WTC11 (cell line): ENCODE measurements around the gene NOS1. TPM values are rescaled to one million over a fixed set of nuclear protein-coding genes. Genes with fewer than 3 reads are reported as not detected.
A peak's percentile ranks its signal among the peaks of the same experiment; 100 is the strongest.

Source experiments
- ATAC-seq: fragments of 200-7000 bp; cut with Tn5 transposase; 2 replicates; pipeline ENCODE4 v1.10.0; 2021; ENCODE audit warnings: mild to moderate bottlenecking, moderate library complexity
- CTCF ChIA-PET: fragments of 300-600 bp; sonication (Branson Sonifier 250); formaldehyde crosslinking; loops from one replicate; lab custom pipeline; 2021; ENCODE audit warnings: antibody characterized with exemption; lab: Charles Lee
- POLR2A ChIA-PET: fragments of 350-600 bp; sonication (Branson Sonifier 250); formaldehyde crosslinking; loops from one replicate; lab custom pipeline; 2021; ENCODE audit warnings: antibody characterized with exemption; lab: Charles Lee
- DNase-seq: peaks from one replicate; pipeline ENCODE4 v3.0.0; 2021; ENCODE audit warnings: low spot score
- H3K27ac Mint-ChIP-seq: 2 replicates; pipeline ENCODE4 v1.8.0; 2021; ENCODE audit warnings: mixed read lengths
- H3K27me3 Mint-ChIP-seq: 2 replicates; pipeline ENCODE4 v1.8.0; 2021; ENCODE audit warnings: low read depth, mild to moderate bottlenecking, moderate library complexity, mixed read lengths
- H3K36me3 Mint-ChIP-seq: 2 replicates; pipeline ENCODE4 v1.8.0; 2021; ENCODE audit warnings: mixed read lengths
- H3K4me1 Mint-ChIP-seq: 2 replicates; pipeline ENCODE4 v1.8.0; 2022; ENCODE audit warnings: mixed read lengths
- H3K4me3 Mint-ChIP-seq: 2 replicates; pipeline ENCODE4 v1.8.0; 2021; ENCODE audit warnings: mild to moderate bottlenecking, moderate library complexity, mixed read lengths
- H3K9me3 Mint-ChIP-seq: 2 replicates; pipeline ENCODE4 v1.8.0; 2021; ENCODE audit warnings: mixed read lengths
- ATF1 ChIP-seq: sonication (generic); formaldehyde crosslinking; IDR thresholded peaks from 2 replicates; pipeline ENCODE4 v1.8.1; 2023; ENCODE audit warnings: mild to moderate bottlenecking, moderate library complexity, missing genetic modification reagents
- CBFB ChIP-seq: sonication (generic); formaldehyde crosslinking; IDR thresholded peaks from 2 replicates; pipeline ENCODE4 v1.8.1; 2022; ENCODE audit warnings: mild to moderate bottlenecking, low read depth, missing genetic modification reagents
- CREM ChIP-seq: sonication (generic); formaldehyde crosslinking; IDR thresholded peaks from 2 replicates; pipeline ENCODE4 v1.8.1; 2022; ENCODE audit warnings: mild to moderate bottlenecking, missing genetic modification reagents, moderate library complexity
- ELF4 ChIP-seq: sonication (generic); formaldehyde crosslinking; IDR thresholded peaks from 2 replicates; pipeline ENCODE4 v1.8.1; 2022; ENCODE audit warnings: low read depth, mild to moderate bottlenecking, moderate library complexity, missing genetic modification reagents
- ETV6 ChIP-seq: sonication (generic); formaldehyde crosslinking; IDR thresholded peaks from 2 replicates; pipeline ENCODE4 v1.8.1; 2022; ENCODE audit warnings: mild to moderate bottlenecking, missing genetic modification reagents
- FOXJ3 ChIP-seq: sonication (generic); formaldehyde crosslinking; IDR thresholded peaks from 2 replicates; pipeline ENCODE4 v1.9.0; 2021; ENCODE audit warnings: missing genetic modification reagents, mild to moderate bottlenecking, borderline replicate concordance
- GABPB1 ChIP-seq: sonication (generic); formaldehyde crosslinking; IDR thresholded peaks from 2 replicates; pipeline ENCODE4 v1.8.1; 2023; ENCODE audit warnings: mild to moderate bottlenecking, missing genetic modification reagents
- JAZF1 ChIP-seq: fragments of 250-450 bp; sonication (Bioruptor Pico); IDR thresholded peaks from 2 replicates; pipeline ENCODE4 v1.9.0; 2021; ENCODE audit warnings: moderate library complexity, mild to moderate bottlenecking, inconsistent platforms
- JUN ChIP-seq: sonication (generic); formaldehyde crosslinking; IDR thresholded peaks from 2 replicates; pipeline ENCODE4 v1.8.0; 2023; ENCODE audit warnings: mild to moderate bottlenecking, missing genetic modification reagents
- PRRX2 ChIP-seq: fragments of 250-450 bp; sonication (Bioruptor Pico); IDR thresholded peaks from 2 replicates; pipeline ENCODE4 v1.8.0; 2021; ENCODE audit warnings: mild to moderate bottlenecking
- RORB ChIP-seq: fragments of 250-450 bp; sonication (Bioruptor Pico); IDR thresholded peaks from 2 replicates; pipeline ENCODE4 v1.9.0; 2021; ENCODE audit warnings: mild to moderate bottlenecking
- SMAD3 ChIP-seq: sonication (generic); formaldehyde crosslinking; IDR thresholded peaks from 2 replicates; pipeline ENCODE4 v1.8.0; 2022; ENCODE audit warnings: missing genetic modification reagents, mild to moderate bottlenecking, borderline replicate concordance
- ZBTB21 ChIP-seq: sonication (generic); formaldehyde crosslinking; IDR thresholded peaks from 2 replicates; pipeline ENCODE4 v1.8.1; 2023; ENCODE audit warnings: mild to moderate bottlenecking, missing genetic modification reagents, borderline replicate concordance
- ZNF138 ChIP-seq: sonication (generic); formaldehyde crosslinking; conservative IDR thresholded peaks from 2 replicates; pipeline ENCODE4 v1.8.1; 2022; ENCODE audit warnings: mild to moderate bottlenecking, moderate library complexity, missing genetic modification reagents
- total RNA-seq: library from RNA; stranded (reverse); gene quantifications from 3 replicates; pipeline ENCODE4 v1.2.3, GENCODE V29; 2021
- TF ChIP-seq, protein P1 (sequence below): fragments of 250-450 bp; sonication (Bioruptor Pico); IDR thresholded peaks from 2 replicates; pipeline ENCODE4 v1.9.0; 2021; ENCODE audit warnings: moderate library complexity, mild to moderate bottlenecking, inconsistent platforms, borderline replicate concordance
- TF ChIP-seq, protein P2 (sequence below): fragments of 250-450 bp; sonication (Bioruptor Pico); IDR thresholded peaks from 2 replicates; pipeline ENCODE4 v1.8.0; 2021; ENCODE audit warnings: mild to moderate bottlenecking
- TF ChIP-seq, protein P3 (sequence below): fragments of 200-600 bp; IDR thresholded peaks from 2 replicates; pipeline ENCODE4 v1.8.0; 2022; ENCODE audit warnings: antibody characterized with exemption
- TF ChIP-seq, protein P4 (sequence below): sonication (generic); formaldehyde crosslinking; conservative IDR thresholded peaks from 2 replicates; pipeline ENCODE4 v1.8.1; 2023; ENCODE audit warnings: mild to moderate bottlenecking, low read depth, missing genetic modification reagents, moderate library complexity
- TF ChIP-seq, protein P5 (sequence below): sonication (generic); formaldehyde crosslinking; IDR thresholded peaks from 2 replicates; pipeline ENCODE4 v1.8.0; 2023; ENCODE audit warnings: missing genetic modification reagents, mild to moderate bottlenecking, borderline replicate concordance
- TF ChIP-seq, protein P6 (sequence below): sonication (generic); formaldehyde crosslinking; IDR thresholded peaks from 2 replicates; pipeline ENCODE4 v1.8.1; 2023; ENCODE audit warnings: mild to moderate bottlenecking, missing genetic modification reagents
- TF ChIP-seq, protein P7 (sequence below): sonication (generic); formaldehyde crosslinking; IDR thresholded peaks from 2 replicates; pipeline ENCODE4 v1.8.0; 2022; ENCODE audit warnings: mild to moderate bottlenecking, missing genetic modification reagents

NOS1 gene
- total RNA-seq, 1 experiment from 2014 or later, result 4.5 TPM

DNA sequence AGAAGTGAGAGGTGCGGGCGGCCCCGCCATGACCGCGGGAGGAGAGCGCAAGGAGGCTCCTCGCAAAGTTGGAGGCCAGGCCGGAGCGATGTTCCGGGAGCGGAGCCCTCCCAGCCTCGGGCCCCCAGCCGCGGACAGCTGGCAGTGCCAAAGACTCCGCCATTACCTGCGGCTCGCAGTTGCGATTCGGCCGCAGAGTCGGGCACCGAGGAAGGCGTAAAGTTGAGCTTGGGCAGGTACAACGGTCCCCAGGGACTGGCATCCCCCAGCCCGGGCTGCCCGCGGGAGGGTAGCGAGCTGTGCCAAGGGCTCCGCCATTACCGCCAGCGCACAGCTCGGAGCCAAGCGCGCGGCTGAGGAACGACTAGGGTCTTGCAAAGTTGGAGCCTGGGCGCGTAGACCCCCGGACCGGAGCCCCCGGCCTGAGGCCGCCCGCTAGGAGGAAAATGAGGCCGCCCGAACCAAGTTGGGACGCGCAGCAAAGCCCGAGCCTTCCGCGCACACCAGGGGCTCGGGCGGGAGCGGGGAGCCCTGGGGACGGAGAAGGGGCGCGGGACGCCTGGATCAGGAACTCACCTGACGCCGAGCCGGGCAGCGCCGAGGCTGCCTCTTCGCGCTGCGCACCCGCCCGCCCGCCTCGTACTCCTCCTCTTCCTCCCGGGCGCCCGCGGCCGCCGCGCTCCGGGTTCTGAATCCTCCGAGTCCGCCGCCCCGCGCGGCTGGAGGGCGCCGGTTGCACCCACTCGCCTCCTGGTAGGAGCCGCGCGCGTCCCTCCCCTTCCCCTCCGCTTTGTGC lies 677 bp downstream of the NOS1 start:
- peaks cover 74% of the 10 kb centered on the region for H3K27me3 Mint-ChIP-seq
- POLR2A ChIA-PET, result interaction anchor here (0.6 to 1.1 kb wide), 3 partner anchors 19 to 643 kb away, joined by 3 to 4 read pairs (median 4); no protein-coding TSS in a partner anchor
- no peak overlapping the region for H3K27ac Mint-ChIP-seq
- ATAC-seq (peak; percentile 47), DNase-seq (peak; percentile 50)
- CTCF ChIA-PET, result interaction anchor here (1.0 to 3.9 kb wide), 14 partner anchors 9 to 489 kb away, joined by 3 to 25 read pairs (median 4); no protein-coding TSS in a partner anchor
- peak overlapping the region; percentile 82 for H3K4me3 Mint-ChIP-seq
- H3K36me3 Mint-ChIP-seq, result no peaks in the 10 kb centered on the region
- no peaks in the 10 kb centered on the region for H3K9me3 Mint-ChIP-seq
- peaks cover 22% of the 10 kb centered on the region for H3K4me1 Mint-ChIP-seq
- peak; percentile 67; the same call in 1 of the 2 replicates for TF ChIP-seq ZNF138 (CRISPR knock-in tag)
- no peak for TF ChIP-seq RORB (CRISPR knock-in tag)
- TF ChIP-seq, protein P1, sequence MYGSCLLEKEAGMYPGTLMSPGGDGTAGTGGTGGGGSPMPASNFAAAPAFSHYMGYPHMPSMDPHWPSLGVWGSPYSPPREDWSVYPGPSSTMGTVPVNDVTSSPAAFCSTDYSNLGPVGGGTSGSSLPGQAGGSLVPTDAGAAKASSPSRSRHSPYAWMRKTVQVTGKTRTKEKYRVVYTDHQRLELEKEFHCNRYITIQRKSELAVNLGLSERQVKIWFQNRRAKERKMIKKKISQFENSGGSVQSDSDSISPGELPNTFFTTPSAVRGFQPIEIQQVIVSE (CRISPR knock-in tag), result no peak
- no peak for TF ChIP-seq FOXJ3 (CRISPR knock-in tag)
- TF ChIP-seq ELF4, result no peak
- TF ChIP-seq, protein P2, sequence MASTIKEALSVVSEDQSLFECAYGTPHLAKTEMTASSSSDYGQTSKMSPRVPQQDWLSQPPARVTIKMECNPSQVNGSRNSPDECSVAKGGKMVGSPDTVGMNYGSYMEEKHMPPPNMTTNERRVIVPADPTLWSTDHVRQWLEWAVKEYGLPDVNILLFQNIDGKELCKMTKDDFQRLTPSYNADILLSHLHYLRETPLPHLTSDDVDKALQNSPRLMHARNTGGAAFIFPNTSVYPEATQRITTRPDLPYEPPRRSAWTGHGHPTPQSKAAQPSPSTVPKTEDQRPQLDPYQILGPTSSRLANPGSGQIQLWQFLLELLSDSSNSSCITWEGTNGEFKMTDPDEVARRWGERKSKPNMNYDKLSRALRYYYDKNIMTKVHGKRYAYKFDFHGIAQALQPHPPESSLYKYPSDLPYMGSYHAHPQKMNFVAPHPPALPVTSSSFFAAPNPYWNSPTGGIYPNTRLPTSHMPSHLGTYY (CRISPR knock-in tag), result no peak
- no peak for TF ChIP-seq GABPB1 (CRISPR knock-in tag)
- TF ChIP-seq, protein P3, sequence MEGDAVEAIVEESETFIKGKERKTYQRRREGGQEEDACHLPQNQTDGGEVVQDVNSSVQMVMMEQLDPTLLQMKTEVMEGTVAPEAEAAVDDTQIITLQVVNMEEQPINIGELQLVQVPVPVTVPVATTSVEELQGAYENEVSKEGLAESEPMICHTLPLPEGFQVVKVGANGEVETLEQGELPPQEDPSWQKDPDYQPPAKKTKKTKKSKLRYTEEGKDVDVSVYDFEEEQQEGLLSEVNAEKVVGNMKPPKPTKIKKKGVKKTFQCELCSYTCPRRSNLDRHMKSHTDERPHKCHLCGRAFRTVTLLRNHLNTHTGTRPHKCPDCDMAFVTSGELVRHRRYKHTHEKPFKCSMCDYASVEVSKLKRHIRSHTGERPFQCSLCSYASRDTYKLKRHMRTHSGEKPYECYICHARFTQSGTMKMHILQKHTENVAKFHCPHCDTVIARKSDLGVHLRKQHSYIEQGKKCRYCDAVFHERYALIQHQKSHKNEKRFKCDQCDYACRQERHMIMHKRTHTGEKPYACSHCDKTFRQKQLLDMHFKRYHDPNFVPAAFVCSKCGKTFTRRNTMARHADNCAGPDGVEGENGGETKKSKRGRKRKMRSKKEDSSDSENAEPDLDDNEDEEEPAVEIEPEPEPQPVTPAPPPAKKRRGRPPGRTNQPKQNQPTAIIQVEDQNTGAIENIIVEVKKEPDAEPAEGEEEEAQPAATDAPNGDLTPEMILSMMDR, result no peak
- TF ChIP-seq, protein P4, sequence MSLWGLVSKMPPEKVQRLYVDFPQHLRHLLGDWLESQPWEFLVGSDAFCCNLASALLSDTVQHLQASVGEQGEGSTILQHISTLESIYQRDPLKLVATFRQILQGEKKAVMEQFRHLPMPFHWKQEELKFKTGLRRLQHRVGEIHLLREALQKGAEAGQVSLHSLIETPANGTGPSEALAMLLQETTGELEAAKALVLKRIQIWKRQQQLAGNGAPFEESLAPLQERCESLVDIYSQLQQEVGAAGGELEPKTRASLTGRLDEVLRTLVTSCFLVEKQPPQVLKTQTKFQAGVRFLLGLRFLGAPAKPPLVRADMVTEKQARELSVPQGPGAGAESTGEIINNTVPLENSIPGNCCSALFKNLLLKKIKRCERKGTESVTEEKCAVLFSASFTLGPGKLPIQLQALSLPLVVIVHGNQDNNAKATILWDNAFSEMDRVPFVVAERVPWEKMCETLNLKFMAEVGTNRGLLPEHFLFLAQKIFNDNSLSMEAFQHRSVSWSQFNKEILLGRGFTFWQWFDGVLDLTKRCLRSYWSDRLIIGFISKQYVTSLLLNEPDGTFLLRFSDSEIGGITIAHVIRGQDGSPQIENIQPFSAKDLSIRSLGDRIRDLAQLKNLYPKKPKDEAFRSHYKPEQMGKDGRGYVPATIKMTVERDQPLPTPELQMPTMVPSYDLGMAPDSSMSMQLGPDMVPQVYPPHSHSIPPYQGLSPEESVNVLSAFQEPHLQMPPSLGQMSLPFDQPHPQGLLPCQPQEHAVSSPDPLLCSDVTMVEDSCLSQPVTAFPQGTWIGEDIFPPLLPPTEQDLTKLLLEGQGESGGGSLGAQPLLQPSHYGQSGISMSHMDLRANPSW, result no peak
- no peak for TF ChIP-seq ZBTB21 (CRISPR knock-in tag)
- TF ChIP-seq, protein P5, sequence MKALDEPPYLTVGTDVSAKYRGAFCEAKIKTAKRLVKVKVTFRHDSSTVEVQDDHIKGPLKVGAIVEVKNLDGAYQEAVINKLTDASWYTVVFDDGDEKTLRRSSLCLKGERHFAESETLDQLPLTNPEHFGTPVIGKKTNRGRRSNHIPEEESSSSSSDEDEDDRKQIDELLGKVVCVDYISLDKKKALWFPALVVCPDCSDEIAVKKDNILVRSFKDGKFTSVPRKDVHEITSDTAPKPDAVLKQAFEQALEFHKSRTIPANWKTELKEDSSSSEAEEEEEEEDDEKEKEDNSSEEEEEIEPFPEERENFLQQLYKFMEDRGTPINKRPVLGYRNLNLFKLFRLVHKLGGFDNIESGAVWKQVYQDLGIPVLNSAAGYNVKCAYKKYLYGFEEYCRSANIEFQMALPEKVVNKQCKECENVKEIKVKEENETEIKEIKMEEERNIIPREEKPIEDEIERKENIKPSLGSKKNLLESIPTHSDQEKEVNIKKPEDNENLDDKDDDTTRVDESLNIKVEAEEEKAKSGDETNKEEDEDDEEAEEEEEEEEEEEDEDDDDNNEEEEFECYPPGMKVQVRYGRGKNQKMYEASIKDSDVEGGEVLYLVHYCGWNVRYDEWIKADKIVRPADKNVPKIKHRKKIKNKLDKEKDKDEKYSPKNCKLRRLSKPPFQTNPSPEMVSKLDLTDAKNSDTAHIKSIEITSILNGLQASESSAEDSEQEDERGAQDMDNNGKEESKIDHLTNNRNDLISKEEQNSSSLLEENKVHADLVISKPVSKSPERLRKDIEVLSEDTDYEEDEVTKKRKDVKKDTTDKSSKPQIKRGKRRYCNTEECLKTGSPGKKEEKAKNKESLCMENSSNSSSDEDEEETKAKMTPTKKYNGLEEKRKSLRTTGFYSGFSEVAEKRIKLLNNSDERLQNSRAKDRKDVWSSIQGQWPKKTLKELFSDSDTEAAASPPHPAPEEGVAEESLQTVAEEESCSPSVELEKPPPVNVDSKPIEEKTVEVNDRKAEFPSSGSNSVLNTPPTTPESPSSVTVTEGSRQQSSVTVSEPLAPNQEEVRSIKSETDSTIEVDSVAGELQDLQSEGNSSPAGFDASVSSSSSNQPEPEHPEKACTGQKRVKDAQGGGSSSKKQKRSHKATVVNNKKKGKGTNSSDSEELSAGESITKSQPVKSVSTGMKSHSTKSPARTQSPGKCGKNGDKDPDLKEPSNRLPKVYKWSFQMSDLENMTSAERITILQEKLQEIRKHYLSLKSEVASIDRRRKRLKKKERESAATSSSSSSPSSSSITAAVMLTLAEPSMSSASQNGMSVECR, result no peak
- TF ChIP-seq ETV6 (CRISPR knock-in tag), result peak; percentile 72; the same call in 1 of the 2 replicates
- TF ChIP-seq PRRX2, result no peak
- TF ChIP-seq CBFB, result 0 out of 2 replicates have a peak, but pooled peaks have one; percentile 50
- no peak for TF ChIP-seq SMAD3 (CRISPR knock-in tag)
- no peak for TF ChIP-seq JAZF1 (CRISPR knock-in tag)
- no peak for TF ChIP-seq JUN (CRISPR knock-in tag)
- TF ChIP-seq ATF1, result no peak
- TF ChIP-seq CREM (CRISPR knock-in tag), result 0 out of 2 replicates have a peak, but pooled peaks have one; percentile 42
- TF ChIP-seq, protein P6, sequence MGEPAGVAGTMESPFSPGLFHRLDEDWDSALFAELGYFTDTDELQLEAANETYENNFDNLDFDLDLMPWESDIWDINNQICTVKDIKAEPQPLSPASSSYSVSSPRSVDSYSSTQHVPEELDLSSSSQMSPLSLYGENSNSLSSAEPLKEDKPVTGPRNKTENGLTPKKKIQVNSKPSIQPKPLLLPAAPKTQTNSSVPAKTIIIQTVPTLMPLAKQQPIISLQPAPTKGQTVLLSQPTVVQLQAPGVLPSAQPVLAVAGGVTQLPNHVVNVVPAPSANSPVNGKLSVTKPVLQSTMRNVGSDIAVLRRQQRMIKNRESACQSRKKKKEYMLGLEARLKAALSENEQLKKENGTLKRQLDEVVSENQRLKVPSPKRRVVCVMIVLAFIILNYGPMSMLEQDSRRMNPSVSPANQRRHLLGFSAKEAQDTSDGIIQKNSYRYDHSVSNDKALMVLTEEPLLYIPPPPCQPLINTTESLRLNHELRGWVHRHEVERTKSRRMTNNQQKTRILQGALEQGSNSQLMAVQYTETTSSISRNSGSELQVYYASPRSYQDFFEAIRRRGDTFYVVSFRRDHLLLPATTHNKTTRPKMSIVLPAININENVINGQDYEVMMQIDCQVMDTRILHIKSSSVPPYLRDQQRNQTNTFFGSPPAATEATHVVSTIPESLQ (CRISPR knock-in tag), result no peak
- TF ChIP-seq, protein P7, sequence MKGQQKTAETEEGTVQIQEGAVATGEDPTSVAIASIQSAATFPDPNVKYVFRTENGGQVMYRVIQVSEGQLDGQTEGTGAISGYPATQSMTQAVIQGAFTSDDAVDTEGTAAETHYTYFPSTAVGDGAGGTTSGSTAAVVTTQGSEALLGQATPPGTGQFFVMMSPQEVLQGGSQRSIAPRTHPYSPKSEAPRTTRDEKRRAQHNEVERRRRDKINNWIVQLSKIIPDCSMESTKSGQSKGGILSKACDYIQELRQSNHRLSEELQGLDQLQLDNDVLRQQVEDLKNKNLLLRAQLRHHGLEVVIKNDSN (CRISPR knock-in tag), result no peak
